Measurements from ENCODE around the gene ANKRA2. TPM values are rescaled to one million over a fixed set of nuclear protein-coding genes. Genes with fewer than 3 reads are reported as not detected.

ANKRA2 gene
- total RNA-seq, 2 donors from 2014 or later, result 14.2 to 20.5 TPM

- peak overlapping the region; percentile 38 for H3K27ac Mint-ChIP-seq
- peaks cover 15% of the 10 kb centered on the region for H3K4me1 Mint-ChIP-seq
- Histone ChIP-seq H3K9ac (ENCODE audit: extremely low read depth, low read length, poor library complexity, severe bottlenecking) (no peak overlapping the region), H3K4me1 (ENCODE audit: control insufficient read depth, insufficient read depth, low read length) (no peaks in the 10 kb centered on the region), H3K36me3 (ENCODE audit: control insufficient read depth, insufficient read depth, low read length) (peaks cover 52% of the 10 kb centered on the region), H3K4me3 (ENCODE audit: low read length) (no peak overlapping the region), H3K9me3 (ENCODE audit: control insufficient read depth, low read length) (no peaks in the 10 kb centered on the region), H3K27ac (ENCODE audit: low read depth, low read length) (no peak overlapping the region), H3K27me3 (ENCODE audit: control insufficient read depth, insufficient read depth, low read length, poor library complexity, severe bottlenecking) (no peaks in the 10 kb centered on the region)
- WGBS, 2 experiments (ENCODE audit: insufficient coverage in 1 of 2, insufficient read length in 1 of 2), result 91 to 97% methylated on average over 4 to 5 of the region's 5 CpGs
- no peaks in the 10 kb centered on the region for H3K9me3 Mint-ChIP-seq
- no peak for TF ChIP-seq CTCF (conservative IDR thresholded peaks at IDR 0.05)
- DNase-seq, result no peak
- peaks cover 44% of the 10 kb centered on the region for H3K36me3 Mint-ChIP-seq (ENCODE audit: low read depth)
- H3K4me3 Mint-ChIP-seq, result no peak overlapping the region
- no peaks in the 10 kb centered on the region for H3K27me3 Mint-ChIP-seq (ENCODE audit: insufficient read depth)
These were observed 58.9 kb downstream of the ANKRA2 start for GRCh38 chr5:73506459-73506955.

Other genes with a start within 250 kb of the ANKRA2 start
- gene FOXD1, start 116.9 kb downstream of the ANKRA2 start, total RNA-seq, result under 1 TPM; 0.29 to 0.59 TPM
- 100 to 1,000 TPM; 671 to 739 TPM for gene BTF3, start 67.2 kb downstream of the ANKRA2 start, total RNA-seq
- 10 to 100 TPM; 24.7 to 28.3 TPM for gene UTP15, start 104 bp upstream of the ANKRA2 start, total RNA-seq
- gene ARHGEF28, start 60.6 kb upstream of the ANKRA2 start, total RNA-seq, result 1 to 10 TPM in 1 of 2 donors, under 1 TPM in 1; 0.92 to 1.2 TPM